Measurements from ENCODE around the gene FDX2.
"Not testable (repeated sequence)": the region's sequence is repeated elsewhere in the genome, so short reads cannot be mapped to it uniquely, and the experiment has no call there.

FDX2 gene

GRCh38 chr19:10315335-10316214 lies at the start of gene FDX2:
Gene FDX2, minus strand, starts transcription at chr19:10316015. Its CDS starts 19 bp downstream, at chr19:10315996.
- peak; percentile 55 for DNase-seq (ENCODE audit: low read depth)

- no peak for DNase-seq (ENCODE audit: low read depth)
These were observed 49.7 kb upstream of the FDX2 start for GRCh38 chr19:10365518-10365917.

- no peak for DNase-seq (ENCODE audit: low read depth)
These were observed 48.8 kb upstream of the FDX2 start for GRCh38 chr19:10364644-10365043.

- no peak for DNase-seq (ENCODE audit: low read depth)
These were observed 48.0 kb upstream of the FDX2 start for GRCh38 chr19:10363789-10364281.

GRCh38 chr19:10362259-10362658 lies 46.4 kb upstream of the FDX2 start:
- no peak for DNase-seq (ENCODE audit: low read depth)

- no peak for DNase-seq (ENCODE audit: low read depth)
These were observed 45.8 kb upstream of the FDX2 start for GRCh38 chr19:10361569-10362011.

- no peak for DNase-seq (ENCODE audit: low read depth)
These were observed 40.6 kb upstream of the FDX2 start for GRCh38 chr19:10356431-10356830.

GRCh38 chr19:10353793-10354391 lies 38.1 kb upstream of the FDX2 start:
- DNase-seq (ENCODE audit: low read depth), result no peak

GRCh38 chr19:10352764-10353671 lies 37.2 kb upstream of the FDX2 start:
- peak; percentile 64 for DNase-seq (ENCODE audit: low read depth)

GRCh38 chr19:10346509-10346908 lies 30.7 kb upstream of the FDX2 start:
- DNase-seq (ENCODE audit: low read depth), result no peak

- no peak for DNase-seq (ENCODE audit: low read depth)
These were observed 29.0 kb upstream of the FDX2 start for GRCh38 chr19:10344780-10345179.

- DNase-seq (ENCODE audit: low read depth), result no peak
These were observed 27.7 kb upstream of the FDX2 start for GRCh38 chr19:10343495-10343894.

GRCh38 chr19:10339977-10340376 lies 24.2 kb upstream of the FDX2 start:
- no peak for DNase-seq (ENCODE audit: low read depth)

GRCh38 chr19:10339380-10339960 lies 23.7 kb upstream of the FDX2 start, which contains the start of gene ICAM3:
Gene ICAM3, minus strand, starts transcription at chr19:10339624. Its CDS starts 10 bp downstream, at chr19:10339614.
- DNase-seq (ENCODE audit: low read depth), result no peak

- DNase-seq (ENCODE audit: low read depth), result no peak
These were observed 23.1 kb upstream of the FDX2 start for GRCh38 chr19:10338940-10339339.

- not testable (repeated sequence) for DNase-seq (ENCODE audit: low read depth)
These were observed 20.9 kb upstream of the FDX2 start for GRCh38 chr19:10336725-10337124.

- DNase-seq (ENCODE audit: low read depth), result no peak
These were observed 19.7 kb upstream of the FDX2 start for GRCh38 chr19:10335352-10335985.

- peak; percentile 93 for DNase-seq (ENCODE audit: low read depth)
These were observed 19.0 kb upstream of the FDX2 start for GRCh38 chr19:10334588-10335351.

GRCh38 chr19:10333758-10334587 lies 18.2 kb upstream of the FDX2 start:
- no peak for DNase-seq (ENCODE audit: low read depth)

Measured in fibroblast of the conjunctiva (primary cell).